KMS-11 (cell line): ENCODE data around the gene RNASE3.
A peak's percentile ranks its signal among the peaks of the same experiment; 100 is the strongest.
"Not testable (repeated sequence)": the region's sequence is repeated elsewhere in the genome, so short reads cannot be mapped to it uniquely, and the experiment has no call there.

Source experiments
- H2AFZ ChIP-seq: fragments of 200-600 bp; sonication (generic); 2 replicates; pipeline ENCODE4 v1.6.1; 2016; ENCODE audit warnings: antibody characterized with exemption, mixed run types, low read depth
- H3K27ac ChIP-seq: fragments of 200-600 bp; sonication (generic); 2 replicates; pipeline ENCODE4 v1.6.1; 2016; ENCODE audit warnings: mild to moderate bottlenecking, mixed run types
- H3K27me3 ChIP-seq: fragments of 200-600 bp; sonication (generic); 2 replicates; pipeline ENCODE4 v1.6.1; 2017; ENCODE audit warnings: mild to moderate bottlenecking, low read depth, mixed run types, moderate library complexity; ENCODE audit not compliant: insufficient read depth
- H3K36me3 ChIP-seq: fragments of 200-600 bp; sonication (generic); 2 replicates; pipeline ENCODE4 v1.6.1; 2017; ENCODE audit warnings: mild to moderate bottlenecking, mixed run types; ENCODE audit not compliant: insufficient read depth
- H3K4me1 ChIP-seq: fragments of 200-600 bp; sonication (generic); 2 replicates; pipeline ENCODE4 v1.6.1; 2016; ENCODE audit warnings: mild to moderate bottlenecking, low read depth, mixed run types; ENCODE audit not compliant: poor library complexity, severe bottlenecking
- H3K4me2 ChIP-seq: fragments of 200-600 bp; sonication (generic); 2 replicates; pipeline ENCODE4 v1.7.0; 2016; ENCODE audit warnings: mild to moderate bottlenecking, mixed run types
- H3K4me3 ChIP-seq: fragments of 200-600 bp; sonication (generic); IDR thresholded peaks from 2 replicates; pipeline ENCODE4 v1.6.1; 2017; ENCODE audit warnings: low read depth, low read length, mixed read lengths; ENCODE audit not compliant: insufficient read depth
- H3K79me2 ChIP-seq: fragments of 200-600 bp; sonication (generic); 2 replicates; pipeline ENCODE4 v1.6.1; 2016; ENCODE audit warnings: low read depth, mixed run types; ENCODE audit not compliant: insufficient read depth
- H3K9ac ChIP-seq: fragments of 200-600 bp; sonication (generic); 2 replicates; pipeline ENCODE4 v1.6.1; 2016; ENCODE audit warnings: mild to moderate bottlenecking, mixed run types
- H4K20me1 ChIP-seq: fragments of 200-600 bp; sonication (generic); 2 replicates; pipeline ENCODE4 v1.6.1; 2016; ENCODE audit warnings: mild to moderate bottlenecking, mixed run types; ENCODE audit not compliant: insufficient read depth
- TF ChIP-seq, protein P1 (sequence below): fragments of 200-600 bp; sonication (generic); conservative IDR thresholded peaks from 2 replicates; pipeline ENCODE4 v1.6.1; 2017; ENCODE audit warnings: low read depth, mild to moderate bottlenecking, antibody characterized with exemption, low read length, moderate library complexity, mixed read lengths

Gene RNASE3

DNA sequence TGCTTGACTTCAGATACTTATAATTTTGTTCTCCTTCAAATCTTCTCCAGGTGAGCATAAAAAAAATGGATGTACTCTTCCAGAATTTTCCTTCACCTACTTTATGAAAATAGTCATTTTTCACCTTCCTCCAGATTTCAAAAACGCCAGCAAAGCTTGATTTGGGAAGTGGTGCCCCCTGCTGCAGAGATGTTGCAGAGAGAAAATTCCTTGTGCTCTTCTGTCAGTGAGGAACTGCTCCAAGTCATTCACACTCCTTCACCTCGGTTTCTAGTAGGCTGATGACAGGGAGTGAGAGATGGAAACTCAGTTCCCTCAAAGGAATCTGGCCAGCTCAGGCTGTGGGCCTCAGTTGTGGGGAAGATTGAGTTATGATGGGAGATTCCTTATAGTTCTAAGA is 24.2 kb upstream of the RNASE3 start:
- Histone ChIP-seq H3K4me3 (no peak overlapping the region), H2AFZ (no peak overlapping the region), H3K27ac (no peak overlapping the region), H4K20me1 (no peaks in the 10 kb centered on the region), H3K36me3 (no peaks in the 10 kb centered on the region), H3K27me3 (no peaks in the 10 kb centered on the region), H3K9ac (no peak overlapping the region), H3K4me1 (no peaks in the 10 kb centered on the region), H3K4me2 (no peak overlapping the region), H3K79me2 (no peaks in the 10 kb centered on the region)
- TF ChIP-seq, protein P1, sequence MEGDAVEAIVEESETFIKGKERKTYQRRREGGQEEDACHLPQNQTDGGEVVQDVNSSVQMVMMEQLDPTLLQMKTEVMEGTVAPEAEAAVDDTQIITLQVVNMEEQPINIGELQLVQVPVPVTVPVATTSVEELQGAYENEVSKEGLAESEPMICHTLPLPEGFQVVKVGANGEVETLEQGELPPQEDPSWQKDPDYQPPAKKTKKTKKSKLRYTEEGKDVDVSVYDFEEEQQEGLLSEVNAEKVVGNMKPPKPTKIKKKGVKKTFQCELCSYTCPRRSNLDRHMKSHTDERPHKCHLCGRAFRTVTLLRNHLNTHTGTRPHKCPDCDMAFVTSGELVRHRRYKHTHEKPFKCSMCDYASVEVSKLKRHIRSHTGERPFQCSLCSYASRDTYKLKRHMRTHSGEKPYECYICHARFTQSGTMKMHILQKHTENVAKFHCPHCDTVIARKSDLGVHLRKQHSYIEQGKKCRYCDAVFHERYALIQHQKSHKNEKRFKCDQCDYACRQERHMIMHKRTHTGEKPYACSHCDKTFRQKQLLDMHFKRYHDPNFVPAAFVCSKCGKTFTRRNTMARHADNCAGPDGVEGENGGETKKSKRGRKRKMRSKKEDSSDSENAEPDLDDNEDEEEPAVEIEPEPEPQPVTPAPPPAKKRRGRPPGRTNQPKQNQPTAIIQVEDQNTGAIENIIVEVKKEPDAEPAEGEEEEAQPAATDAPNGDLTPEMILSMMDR: 0 out of 2 replicates have a peak, but pooled peaks have one; percentile 20

DNA sequence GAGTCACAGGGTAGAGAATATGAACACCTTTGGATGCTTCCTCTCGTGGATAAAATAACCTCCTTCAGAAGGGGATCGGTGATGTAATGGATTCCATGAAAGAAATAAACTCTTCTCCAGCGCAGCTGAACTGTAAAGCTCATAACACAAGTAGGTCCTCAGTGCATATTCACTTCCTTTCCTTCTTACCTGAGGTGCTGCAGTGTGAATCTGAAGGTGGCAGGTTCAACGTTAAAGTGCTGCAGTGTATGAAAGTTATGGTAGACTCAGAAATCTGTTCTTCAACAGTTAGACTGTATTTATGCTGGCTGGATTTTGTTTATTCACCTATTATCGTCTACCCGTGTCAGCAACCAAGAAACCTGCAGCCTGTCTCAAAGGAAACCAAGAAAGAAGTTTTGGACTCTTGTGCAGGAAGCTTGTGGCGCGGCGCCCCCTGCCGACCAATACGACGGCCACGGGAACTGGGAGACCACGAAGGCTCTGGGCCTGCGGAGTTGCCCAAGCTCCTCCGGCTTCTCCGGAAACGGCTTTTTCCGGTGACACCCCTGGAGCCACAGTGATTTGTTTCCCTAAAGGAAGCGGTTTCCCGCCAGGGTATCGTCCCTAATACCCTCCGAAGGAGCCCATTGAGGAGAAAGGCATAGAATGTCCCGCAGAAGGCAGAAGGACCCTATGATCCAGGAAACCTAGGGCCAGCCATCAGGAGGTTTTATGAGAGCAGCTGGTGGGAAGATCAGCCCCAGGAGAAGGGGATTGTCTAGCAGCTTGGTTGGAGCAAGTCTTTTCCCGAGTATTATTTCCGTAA is 17.6 kb upstream of the RNASE3 start:
- H3K4me2 ChIP-seq: no peak overlapping the region
- H3K79me2 ChIP-seq: no peaks in the 10 kb centered on the region
- no peaks in the 10 kb centered on the region for H4K20me1 ChIP-seq
- TF ChIP-seq, protein P1: 0 out of 2 replicates have a peak, but pooled peaks have one; percentile 13
- no peak overlapping the region for H3K27ac ChIP-seq
- H3K36me3 ChIP-seq: no peaks in the 10 kb centered on the region
- H2AFZ ChIP-seq: no peak overlapping the region
- no peaks in the 10 kb centered on the region for H3K27me3 ChIP-seq
- no peak overlapping the region for H3K4me3 ChIP-seq
- H3K9ac ChIP-seq: no peak overlapping the region
- no peaks in the 10 kb centered on the region for H3K4me1 ChIP-seq

DNA sequence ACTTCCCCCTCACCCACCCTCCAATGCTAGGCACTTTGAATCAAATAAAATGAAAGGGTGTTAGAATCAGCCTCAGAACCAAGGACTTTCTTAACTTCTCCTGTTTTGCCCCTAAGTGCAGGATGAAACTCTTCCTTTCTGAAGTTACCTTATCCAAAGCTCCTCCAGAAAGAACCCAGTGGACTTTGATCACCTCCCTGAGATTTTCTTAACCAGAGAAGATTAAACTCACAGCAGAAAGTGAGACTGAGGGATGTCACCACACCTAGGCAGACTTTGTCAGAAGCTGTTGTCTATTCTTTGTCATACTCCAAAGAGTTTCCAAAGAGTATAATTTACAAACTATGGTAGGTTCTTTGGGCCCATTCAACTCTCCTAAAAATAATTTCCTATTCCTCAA is 14.2 kb upstream of the RNASE3 start:
- TF ChIP-seq, protein P1: no peak
- no peaks in the 10 kb centered on the region for H3K4me1 ChIP-seq
- H3K9ac ChIP-seq: no peak overlapping the region
- H3K4me2 ChIP-seq: no peak overlapping the region
- no peaks in the 10 kb centered on the region for H3K36me3 ChIP-seq
- no peak overlapping the region for H3K27ac ChIP-seq
- H4K20me1 ChIP-seq: no peaks in the 10 kb centered on the region
- H3K27me3 ChIP-seq: no peaks in the 10 kb centered on the region
- H3K79me2 ChIP-seq: no peaks in the 10 kb centered on the region
- no peak overlapping the region for H2AFZ ChIP-seq
- H3K4me3 ChIP-seq: no peak overlapping the region

DNA sequence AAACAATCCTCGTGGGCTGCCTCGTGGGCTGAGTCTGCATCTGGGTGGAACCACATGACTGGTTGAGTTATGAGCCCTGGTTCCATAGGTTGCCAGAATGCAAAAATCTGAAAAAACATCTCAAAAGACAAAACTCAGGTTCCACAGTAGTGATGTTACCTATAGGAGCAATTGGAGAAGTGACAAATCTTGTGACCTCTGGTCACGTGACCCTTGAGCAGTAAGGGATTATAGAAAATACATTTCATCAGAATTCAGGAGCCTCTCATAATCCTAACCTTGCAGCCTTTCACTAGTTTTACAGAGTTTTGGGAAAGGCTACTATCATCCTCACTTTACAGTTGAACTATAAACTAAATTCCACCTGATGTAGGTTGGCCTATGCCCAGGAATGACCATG is 12.5 kb upstream of the RNASE3 start:
- H2AFZ ChIP-seq: no peak overlapping the region
- H3K4me3 ChIP-seq: no peak overlapping the region
- no peaks in the 10 kb centered on the region for H3K79me2 ChIP-seq
- TF ChIP-seq, protein P1: no peak
- H3K4me2 ChIP-seq: no peak overlapping the region
- no peaks in the 10 kb centered on the region for H3K27me3 ChIP-seq
- H3K4me1 ChIP-seq: no peaks in the 10 kb centered on the region
- H3K36me3 ChIP-seq: no peaks in the 10 kb centered on the region
- H3K9ac ChIP-seq: no peak overlapping the region
- no peak overlapping the region for H3K27ac ChIP-seq
- H4K20me1 ChIP-seq: no peaks in the 10 kb centered on the region

DNA sequence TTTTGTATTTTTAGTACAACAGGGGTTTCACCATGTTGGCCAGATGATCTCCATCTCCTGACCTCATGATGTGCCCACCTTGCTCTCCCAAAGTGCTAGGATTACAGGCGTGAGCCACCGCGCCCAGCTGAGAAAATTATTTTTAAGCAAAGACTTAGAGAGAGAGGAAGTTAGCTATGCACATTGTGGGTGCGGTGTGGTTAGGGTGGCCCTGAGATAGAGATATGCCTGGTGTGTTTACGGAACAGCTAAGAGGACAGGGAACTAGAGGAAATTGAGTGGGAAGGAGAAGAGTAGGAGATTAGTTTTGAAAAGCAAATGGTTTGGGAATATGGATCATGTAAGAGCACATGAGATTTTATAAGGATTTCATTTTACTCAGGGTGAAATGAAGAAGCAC is 10.0 kb upstream of the RNASE3 start:
- H3K79me2 ChIP-seq, H3K36me3 ChIP-seq, H4K20me1 ChIP-seq, H2AFZ ChIP-seq, H3K27ac ChIP-seq, H3K4me3 ChIP-seq, H3K4me1 ChIP-seq, H3K4me2 ChIP-seq, H3K9ac ChIP-seq, H3K27me3 ChIP-seq: not testable (repeated sequence)

DNA sequence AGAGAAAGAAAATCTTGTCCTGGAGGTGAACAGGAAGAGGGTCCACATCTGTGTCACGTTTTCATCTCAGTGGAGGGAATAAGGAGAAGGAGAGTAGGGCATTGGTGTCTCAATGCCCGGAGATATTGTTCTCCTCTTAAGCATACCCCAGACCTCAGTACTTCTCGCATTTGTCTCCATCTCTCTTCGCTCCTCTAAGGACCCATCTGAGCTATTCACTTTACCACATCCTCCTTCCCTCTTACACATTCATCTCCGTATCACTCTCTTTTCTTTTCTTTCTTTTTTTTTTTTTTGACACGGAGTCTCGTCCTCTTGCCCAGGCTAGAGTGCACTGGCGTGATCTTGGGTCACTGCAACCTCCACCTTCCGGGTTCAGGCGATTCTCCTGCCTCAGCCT is 8.4 kb upstream of the RNASE3 start:
- H3K9ac ChIP-seq, H3K79me2 ChIP-seq, H3K4me2 ChIP-seq, H3K4me1 ChIP-seq, H2AFZ ChIP-seq, H4K20me1 ChIP-seq, H3K4me3 ChIP-seq, H3K36me3 ChIP-seq, H3K27me3 ChIP-seq, H3K27ac ChIP-seq: not testable (repeated sequence)

DNA sequence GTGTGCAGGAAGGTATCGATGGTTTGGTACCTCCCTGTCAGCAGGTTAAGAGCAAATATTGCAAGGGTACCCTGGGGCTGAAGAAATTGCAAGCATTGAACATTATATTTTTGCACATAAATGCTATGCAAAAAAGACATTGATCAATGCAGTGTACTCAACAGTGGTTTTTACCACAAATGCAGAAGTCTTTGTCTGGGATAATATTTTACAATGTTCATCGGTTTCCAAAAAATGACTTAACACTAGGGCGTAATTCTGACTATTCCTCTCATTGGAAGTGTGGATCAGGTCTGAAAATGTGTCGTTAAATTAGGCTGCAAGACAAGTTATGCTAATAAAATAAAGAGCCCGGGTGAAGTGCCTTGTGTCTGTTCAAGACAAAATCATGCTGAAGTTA is 2.8 kb upstream of the RNASE3 start:
- not testable (repeated sequence) for H3K27me3 ChIP-seq, H2AFZ ChIP-seq, H3K27ac ChIP-seq, H4K20me1 ChIP-seq, H3K4me3 ChIP-seq, H3K9ac ChIP-seq, H3K4me2 ChIP-seq, H3K79me2 ChIP-seq, H3K4me1 ChIP-seq, H3K36me3 ChIP-seq
